Ascending aorta (tissue), 2 donors: Measurements from ENCODE around the gene RPLP2. TPM values are rescaled to one million over a fixed set of nuclear protein-coding genes. Genes with fewer than 3 reads are reported as not detected.

ENCODE experiments used
- DNase-seq, 2 donors: peaks; one replicate each; pipeline ENCODE4 v3.0.0-alpha.2; 2019; ENCODE audit warnings: low spot score in 2 of 2
- H3K27ac ChIP-seq, 2 donors: fragments of 200-600 bp; sonication (generic); one replicate each; pipeline ENCODE4 v1.5.1; 2016 to 2017; ENCODE audit warnings: mild to moderate bottlenecking in 1 of 2
- H3K27me3 ChIP-seq: fragments of 200-600 bp; sonication (generic); one replicate; pipeline ENCODE4 v1.5.1; 2017
- H3K36me3 ChIP-seq, 2 donors: fragments of 200-600 bp; sonication (generic); one replicate each; pipeline ENCODE4 v1.5.1; 2016
- H3K4me1 ChIP-seq, 2 donors: fragments of 200-600 bp; sonication (generic); one replicate each; pipeline ENCODE4 v1.5.1; 2016 to 2017; ENCODE audit warnings: mild to moderate bottlenecking in 1 of 2
- H3K4me3 ChIP-seq, 2 donors: fragments of 200-600 bp; sonication (generic); one replicate each; pipeline ENCODE4 v1.5.1; 2016 to 2017; ENCODE audit warnings: mild to moderate bottlenecking in 1 of 2
- H3K9me3 ChIP-seq, 2 donors: fragments of 200-600 bp; sonication (generic); one replicate each; pipeline ENCODE4 v1.5.1; 2016
- CTCF ChIP-seq, 3 experiments: fragments of 200-600 bp in 2 of 3; fragments of 450-650 bp in 1 of 3; sonication (generic) in 2 of 3; IDR thresholded peaks; one replicate each; pipeline ENCODE4 v1.5.1; 2016 to 2019; ENCODE audit warnings: antibody characterized with exemption in 3 of 3, mild to moderate bottlenecking in 1 of 3, moderate library complexity in 1 of 3
- intact Hi-C: fragments of 100-400 bp; cut with DNase I; formaldehyde crosslinking; loops from one replicate; pipeline ENCODE4 v1.15.1; 2023
- total RNA-seq: library from RNA; depleted of rRNA; stranded (reverse); fragments of >200 nt; gene quantifications from one replicate; pipeline ENCODE4 v1.1.0, GENCODE V29; 2016

Gene RPLP2
- total RNA-seq, 1 donor from 2014 or later, result 897 TPM

GRCh38 chr11:812390-812789 lies 2.6 kb downstream of the RPLP2 start:
- Histone ChIP-seq H3K4me3 (no peak overlapping the region), H3K9me3 (no peaks in the 10 kb centered on the region), H3K36me3 (peaks cover 25 to 28% of the 10 kb centered on the region in 2 donors), H3K4me1 (peaks cover 6 to 25% of the 10 kb centered on the region in 2 donors), H3K27ac (no peak overlapping the region), H3K27me3 (no peaks in the 10 kb centered on the region)
- no peak for TF ChIP-seq CTCF (IDR thresholded peaks at IDR 0.05)
- DNase-seq, result no peak
- intact Hi-C loops, result no loop called here

GRCh38 chr11:813072-813455 lies 3.3 kb downstream of the RPLP2 start:
- Histone ChIP-seq H3K27ac (no peak overlapping the region), H3K27me3 (no peaks in the 10 kb centered on the region), H3K4me3 (no peak overlapping the region), H3K4me1 (peaks cover 6 to 25% of the 10 kb centered on the region in 2 donors), H3K36me3 (peaks cover 25 to 28% of the 10 kb centered on the region in 2 donors), H3K9me3 (no peaks in the 10 kb centered on the region)
- intact Hi-C loops, result no loop called here
- DNase-seq, result no peak
- TF ChIP-seq CTCF (IDR thresholded peaks at IDR 0.05), result no peak

- H3K4me1 ChIP-seq, result peaks cover 4 to 22% of the 10 kb centered on the region in 2 donors
- intact Hi-C loops, result no loop called here
- H3K27me3 ChIP-seq, result no peaks in the 10 kb centered on the region
- H3K4me3 ChIP-seq, result no peak overlapping the region
- TF ChIP-seq CTCF (IDR thresholded peaks at IDR 0.05), result no peak
- peaks cover 25 to 28% of the 10 kb centered on the region in 2 donors for H3K36me3 ChIP-seq
- DNase-seq, result no peak
- no peaks in the 10 kb centered on the region for H3K9me3 ChIP-seq
- no peak overlapping the region for H3K27ac ChIP-seq
These were observed 3.8 kb downstream of the RPLP2 start for GRCh38 chr11:813456-814096.

- intact Hi-C loops, result no loop called here
- DNase-seq, result no peak
- TF ChIP-seq CTCF (IDR thresholded peaks at IDR 0.05), result no peak
- Histone ChIP-seq H3K27me3 (no peaks in the 10 kb centered on the region), H3K27ac (no peak overlapping the region), H3K9me3 (no peaks in the 10 kb centered on the region), H3K4me3 (no peak overlapping the region), H3K36me3 (peaks cover 25 to 28% of the 10 kb centered on the region in 2 donors), H3K4me1 (peaks cover 4 to 22% of the 10 kb centered on the region in 2 donors)
These were observed 6.1 kb downstream of the RPLP2 start for GRCh38 chr11:815675-816432.

- Histone ChIP-seq H3K27ac (no peak overlapping the region), H3K9me3 (no peaks in the 10 kb centered on the region), H3K4me3 (no peak overlapping the region), H3K36me3 (peaks cover 24 to 26% of the 10 kb centered on the region in 2 donors), H3K27me3 (no peaks in the 10 kb centered on the region), H3K4me1 (peaks cover 8 to 21% of the 10 kb centered on the region in 2 donors)
- intact Hi-C loops, result no loop called here
- no peak for DNase-seq
- TF ChIP-seq CTCF (IDR thresholded peaks at IDR 0.05), result no peak
These were observed 6.6 kb downstream of the RPLP2 start for GRCh38 chr11:816433-816779.
